ENCODE results near the gene KCTD20. TPM values are rescaled to one million over a fixed set of nuclear protein-coding genes. Genes with fewer than 3 reads are reported as not detected.

KCTD20 gene
- total RNA-seq, 4 donors from 2014 or later: 47.3 to 78.2 (median 63.0) TPM

DNA sequence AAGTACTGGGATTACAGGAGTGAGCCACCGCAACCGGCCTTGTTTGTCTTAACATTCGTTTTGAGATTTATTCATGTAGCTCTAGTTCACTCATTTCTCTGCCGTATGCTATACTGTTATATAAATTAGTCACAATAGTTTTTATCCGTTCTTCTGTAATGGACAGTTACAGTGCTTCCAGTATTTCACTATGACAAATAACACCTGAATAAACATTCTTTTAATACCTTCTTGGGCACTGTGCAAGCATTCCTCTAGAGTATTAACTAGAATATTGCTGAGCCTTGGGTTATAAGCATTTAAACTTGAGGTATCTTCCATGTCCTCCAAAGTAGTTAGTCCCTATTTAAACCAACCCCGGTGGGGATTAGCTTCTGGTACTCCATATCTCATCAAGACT lies 58.9 kb downstream of the KCTD20 start:
- H3K9me3 ChIP-seq: no peaks in the 10 kb centered on the region
- H3K27ac ChIP-seq (replicated peaks in 1 of 4): no peak overlapping the region
- TF ChIP-seq, protein P1, sequence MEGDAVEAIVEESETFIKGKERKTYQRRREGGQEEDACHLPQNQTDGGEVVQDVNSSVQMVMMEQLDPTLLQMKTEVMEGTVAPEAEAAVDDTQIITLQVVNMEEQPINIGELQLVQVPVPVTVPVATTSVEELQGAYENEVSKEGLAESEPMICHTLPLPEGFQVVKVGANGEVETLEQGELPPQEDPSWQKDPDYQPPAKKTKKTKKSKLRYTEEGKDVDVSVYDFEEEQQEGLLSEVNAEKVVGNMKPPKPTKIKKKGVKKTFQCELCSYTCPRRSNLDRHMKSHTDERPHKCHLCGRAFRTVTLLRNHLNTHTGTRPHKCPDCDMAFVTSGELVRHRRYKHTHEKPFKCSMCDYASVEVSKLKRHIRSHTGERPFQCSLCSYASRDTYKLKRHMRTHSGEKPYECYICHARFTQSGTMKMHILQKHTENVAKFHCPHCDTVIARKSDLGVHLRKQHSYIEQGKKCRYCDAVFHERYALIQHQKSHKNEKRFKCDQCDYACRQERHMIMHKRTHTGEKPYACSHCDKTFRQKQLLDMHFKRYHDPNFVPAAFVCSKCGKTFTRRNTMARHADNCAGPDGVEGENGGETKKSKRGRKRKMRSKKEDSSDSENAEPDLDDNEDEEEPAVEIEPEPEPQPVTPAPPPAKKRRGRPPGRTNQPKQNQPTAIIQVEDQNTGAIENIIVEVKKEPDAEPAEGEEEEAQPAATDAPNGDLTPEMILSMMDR (IDR thresholded peaks at IDR 0.05): no peak
- no peak for TF ChIP-seq POLR2AphosphoS5 (IDR thresholded peaks at IDR 0.05)
- no peak for TF ChIP-seq POLR2A (IDR thresholded peaks at IDR 0.05; ENCODE audit: low read depth)
- no peak for TF ChIP-seq EP300 (IDR thresholded peaks at IDR 0.05)
- H3K4me1 ChIP-seq: peaks cover 0 to 2% (median 0%) of the 10 kb centered on the region in 4 donors
- DNase-seq (ENCODE audit: extremely low spot score): no peak
- 56% methylated on average over 6 of the region's 6 CpGs for WGBS
- no peaks in the 10 kb centered on the region for H3K27me3 ChIP-seq
- intact Hi-C loops (cut with DNase I): no loop called here
- peaks cover 11 to 81% (median 55%) of the 10 kb centered on the region in 4 donors for H3K36me3 ChIP-seq
- H3K4me3 ChIP-seq: no peak overlapping the region

DNA sequence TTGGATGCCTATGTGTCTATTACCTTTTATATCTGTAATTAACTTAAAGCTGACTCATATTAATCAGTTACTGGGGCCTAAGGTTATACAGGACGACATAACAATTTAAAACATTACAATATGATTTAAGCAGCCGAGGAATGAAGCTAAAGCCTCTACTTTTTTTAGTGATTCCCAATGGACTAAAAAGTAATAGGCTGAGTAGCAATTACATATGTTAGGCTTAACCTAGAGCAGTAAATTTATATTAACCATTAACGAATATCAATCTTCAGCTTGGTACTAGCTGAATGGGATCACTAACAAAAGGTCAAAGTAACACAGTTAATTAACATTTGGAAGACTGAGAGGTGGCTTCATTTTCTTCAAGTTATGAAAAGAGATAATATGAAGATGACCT lies 61.4 kb downstream of the KCTD20 start:
- TF ChIP-seq EP300 (IDR thresholded peaks at IDR 0.05) (no peak), POLR2AphosphoS5 (IDR thresholded peaks at IDR 0.05) (no peak), POLR2A (IDR thresholded peaks at IDR 0.05; ENCODE audit: low read depth) (no peak)
- TF ChIP-seq, protein P1 (IDR thresholded peaks at IDR 0.05): no peak
- 82% methylated on average over 3 of the region's 3 CpGs for WGBS
- no peaks in the 10 kb centered on the region for H3K27me3 ChIP-seq
- H3K27ac ChIP-seq (replicated peaks in 1 of 4): no peak overlapping the region
- intact Hi-C loops (cut with DNase I): no loop called here
- DNase-seq (ENCODE audit: extremely low spot score): no peak
- H3K4me3 ChIP-seq: no peak overlapping the region
- peaks cover 0 to 8% (median 4%) of the 10 kb centered on the region in 4 donors for H3K4me1 ChIP-seq
- H3K36me3 ChIP-seq: peaks cover 12 to 75% (median 40%) of the 10 kb centered on the region in 4 donors
- H3K9me3 ChIP-seq: no peaks in the 10 kb centered on the region

DNA sequence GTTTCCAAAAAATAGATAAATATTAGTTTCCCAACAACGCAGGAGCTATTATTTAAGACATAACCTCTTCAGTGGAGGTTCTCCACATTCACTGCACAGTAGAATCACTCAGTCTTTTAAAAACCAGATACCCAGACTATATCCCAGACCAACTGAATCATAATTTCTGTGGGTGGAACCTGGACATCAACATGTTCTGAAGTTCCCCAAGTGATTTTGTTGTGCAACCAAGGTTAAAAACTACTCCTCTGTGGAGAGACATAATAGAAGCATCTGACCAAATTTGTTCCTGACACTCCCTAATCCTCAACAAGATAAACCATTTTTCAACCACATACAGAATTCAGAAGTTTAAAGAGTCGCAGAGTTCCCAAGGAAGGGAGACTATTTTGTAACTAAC lies 62.2 kb downstream of the KCTD20 start:
- WGBS: 98% methylated on average over 2 of the region's 2 CpGs
- peak in 1 of 2 donors; percentile 18 for TF ChIP-seq POLR2AphosphoS5 (IDR thresholded peaks at IDR 0.05)
- TF ChIP-seq, protein P1 (IDR thresholded peaks at IDR 0.05): no peak

DNA sequence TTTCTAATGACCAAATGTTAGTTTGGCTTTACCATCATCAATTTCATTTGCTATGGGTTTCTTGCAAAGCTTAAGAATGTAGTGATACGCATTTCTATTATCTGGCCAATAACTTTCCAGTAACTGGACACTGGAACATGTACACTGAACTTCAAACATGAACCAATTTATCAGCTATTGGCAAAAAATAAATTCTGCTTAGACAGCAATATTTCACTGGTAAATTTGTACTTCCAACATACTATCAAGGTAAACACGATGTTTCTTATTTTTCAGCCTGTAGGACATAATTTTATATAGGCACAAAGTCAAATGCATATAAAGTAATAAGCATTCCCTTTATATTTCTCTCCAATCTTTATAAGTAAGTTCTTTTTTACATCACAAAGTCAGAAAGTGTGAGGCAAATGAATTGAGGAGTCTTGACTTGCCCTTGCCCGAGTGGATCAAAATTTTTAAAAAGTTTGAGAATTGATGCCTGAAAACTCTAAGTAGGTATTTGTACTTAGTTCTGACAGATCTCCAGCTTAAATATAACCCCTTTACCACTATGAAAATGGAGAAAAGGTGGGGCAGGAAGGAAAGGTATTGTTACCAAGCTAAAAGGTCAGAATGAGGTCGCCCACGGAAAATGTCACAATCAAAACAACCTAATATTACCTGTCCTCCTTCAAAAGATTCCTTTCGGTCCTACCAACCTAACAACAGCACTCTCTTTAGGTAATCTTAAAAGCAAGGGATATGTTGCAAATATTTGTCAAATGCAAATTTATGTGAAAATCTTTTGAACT lies 63.1 kb downstream of the KCTD20 start:
- no peak overlapping the region for H3K4me3 ChIP-seq
- H3K9me3 ChIP-seq: no peaks in the 10 kb centered on the region
- WGBS: 79% methylated on average over 6 of the region's 6 CpGs
- intact Hi-C loops (cut with DNase I): no loop called here
- H3K36me3 ChIP-seq: peaks cover 10 to 79% (median 44%) of the 10 kb centered on the region in 4 donors
- TF ChIP-seq POLR2A (IDR thresholded peaks at IDR 0.05; ENCODE audit: low read depth): no peak
- TF ChIP-seq, protein P1 (IDR thresholded peaks at IDR 0.05): no peak
- DNase-seq (ENCODE audit: extremely low spot score): no peak
- peak overlapping the region in 1 of 4 donors; percentile 49 for H3K27ac ChIP-seq (replicated peaks in 1 of 4)
- no peaks in the 10 kb centered on the region for H3K27me3 ChIP-seq
- H3K4me1 ChIP-seq: peaks cover 0 to 8% (median 4%) of the 10 kb centered on the region in 4 donors

More for the DNA sequence above, 62.2 kb downstream of the KCTD20 start:
- no peak overlapping the region for H3K4me3 ChIP-seq
- H3K36me3 ChIP-seq: peaks cover 12 to 71% (median 40%) of the 10 kb centered on the region in 4 donors
- no peaks in the 10 kb centered on the region for H3K9me3 ChIP-seq
- peaks cover 0 to 8% (median 4%) of the 10 kb centered on the region in 4 donors for H3K4me1 ChIP-seq
- intact Hi-C loops (cut with DNase I): no loop called here
- DNase-seq (ENCODE audit: extremely low spot score): no peak
- H3K27ac ChIP-seq (replicated peaks in 1 of 4): peak overlapping the region in 1 of 4 donors; percentile 49
- H3K27me3 ChIP-seq: no peaks in the 10 kb centered on the region
